Stimulated activated CD8-positive, alpha-beta memory T cell treated with anti-CD3 and anti-CD28 coated beads, Interleukin-2, amount 100 ng/mL, for 1 hour (primary cell): ENCODE data around the gene MORC1.
A peak's percentile ranks its signal among the peaks of the same experiment; 100 is the strongest.

Experiments used
- DNase-seq, 2 donors: peaks; one replicate each; pipeline ENCODE4 v3.0.0-alpha.2; 2020; ENCODE audit warnings: low read depth in 2 of 2

The MORC1 gene

DNA sequence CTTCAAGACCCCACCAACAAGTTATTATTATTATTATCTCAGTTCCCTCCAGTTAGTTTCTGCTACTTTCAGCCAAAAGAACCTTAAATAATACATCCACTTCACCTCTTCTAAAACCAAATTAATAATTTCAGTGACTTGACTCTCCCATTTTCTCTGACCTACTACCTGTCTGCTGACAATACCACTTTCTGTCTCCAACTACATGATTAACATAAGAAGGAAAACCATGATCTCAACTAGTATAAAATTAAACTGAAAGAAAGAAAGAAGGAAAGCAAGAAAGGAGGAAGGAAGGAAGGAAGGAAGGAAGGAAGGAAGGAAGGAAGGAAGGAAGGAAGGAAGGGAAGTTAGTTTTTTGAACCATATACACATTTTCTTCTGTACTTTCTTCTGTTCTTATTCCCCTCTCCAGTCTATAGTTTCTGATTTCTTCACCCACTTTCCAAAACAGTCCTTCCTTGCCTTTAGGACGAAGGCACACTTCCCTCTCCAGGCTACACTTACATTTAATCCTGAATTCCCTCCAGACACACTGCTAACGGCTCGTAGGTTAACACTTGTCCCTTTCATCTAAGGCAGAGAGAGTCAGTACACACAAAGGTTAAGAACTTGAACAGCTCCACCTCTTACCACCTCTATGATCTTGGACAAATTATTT, 84.8 kb downstream of the MORC1 start:
- DNase-seq: no peak

DNA sequence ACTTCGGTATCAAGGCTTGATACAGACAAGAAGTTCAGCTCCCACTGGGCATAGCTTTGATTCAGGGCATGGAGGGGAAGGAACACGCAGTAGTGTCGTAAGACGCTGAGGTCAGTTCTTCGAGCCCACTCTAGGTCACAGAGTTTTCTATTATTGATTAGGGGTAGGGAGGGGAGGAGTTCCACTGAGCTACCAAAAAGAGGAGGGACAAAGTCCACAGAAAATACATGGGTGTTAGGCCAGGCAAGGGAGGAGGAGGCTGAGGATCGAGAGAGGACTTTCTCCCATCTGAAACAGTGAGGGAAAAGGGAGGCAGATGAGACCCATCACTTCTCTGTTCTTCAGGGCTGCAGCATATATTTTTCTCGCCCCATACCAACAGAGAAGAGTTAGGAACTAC, 89.2 kb downstream of the MORC1 start:
- DNase-seq: no peak

GRCh38 chr3:109026821-109027220, 91.1 kb downstream of the MORC1 start:
- DNase-seq: no peak

DNA sequence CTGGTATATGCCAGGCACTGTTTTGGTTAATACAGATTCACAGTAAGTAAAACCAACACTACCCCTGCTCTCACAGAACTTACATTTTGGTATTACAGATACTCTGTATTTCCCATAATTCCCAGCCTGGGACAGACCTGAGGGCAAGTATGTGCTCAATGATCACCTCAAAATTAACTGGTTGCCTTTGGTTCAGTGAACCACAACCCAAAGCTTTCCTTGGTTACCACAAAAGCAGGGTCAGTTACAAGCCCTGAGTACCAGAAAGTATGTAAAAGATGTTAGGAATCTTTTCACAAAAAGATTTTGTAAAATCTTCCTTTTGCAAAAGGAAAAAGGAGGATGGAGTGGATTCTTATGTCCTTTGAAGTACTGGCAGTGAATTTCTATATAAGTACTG, 92.0 kb downstream of the MORC1 start:
- DNase-seq: no peak

DNA sequence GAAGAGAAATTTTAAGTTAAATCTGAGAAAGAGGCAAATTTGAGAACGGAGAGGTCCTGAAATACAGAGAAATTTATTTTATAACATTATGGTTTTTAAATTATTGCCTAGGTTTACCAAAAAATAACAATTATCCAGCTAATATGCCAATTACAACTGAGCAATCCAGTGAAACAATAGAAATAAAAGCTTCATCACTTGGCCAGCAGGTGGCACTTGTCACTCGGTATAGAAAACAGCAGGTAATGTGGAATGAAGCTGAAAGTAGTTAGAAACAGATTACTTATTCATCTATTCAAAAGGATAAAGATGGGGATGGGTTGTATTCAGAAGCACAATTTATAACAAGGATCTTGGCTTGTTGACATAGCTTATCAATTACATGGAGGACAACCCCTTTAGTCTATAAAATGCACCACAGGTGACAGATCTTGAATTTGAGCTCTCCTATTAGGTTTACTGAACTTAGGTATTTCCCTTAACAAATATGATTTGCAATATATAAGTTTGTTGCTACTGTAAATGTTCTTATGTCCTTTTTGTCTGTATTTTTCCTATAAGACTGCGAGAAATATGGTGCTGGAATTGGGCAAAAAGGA, 94.2 kb downstream of the MORC1 start:
- DNase-seq: peak in 1 of 2 donors; percentile 12

- no peak for DNase-seq
Measured at GRCh38 chr3:109023167-109023566, 94.8 kb downstream of the MORC1 start.

GRCh38 chr3:109021556-109021955, 96.4 kb downstream of the MORC1 start:
- no peak for DNase-seq

DNA sequence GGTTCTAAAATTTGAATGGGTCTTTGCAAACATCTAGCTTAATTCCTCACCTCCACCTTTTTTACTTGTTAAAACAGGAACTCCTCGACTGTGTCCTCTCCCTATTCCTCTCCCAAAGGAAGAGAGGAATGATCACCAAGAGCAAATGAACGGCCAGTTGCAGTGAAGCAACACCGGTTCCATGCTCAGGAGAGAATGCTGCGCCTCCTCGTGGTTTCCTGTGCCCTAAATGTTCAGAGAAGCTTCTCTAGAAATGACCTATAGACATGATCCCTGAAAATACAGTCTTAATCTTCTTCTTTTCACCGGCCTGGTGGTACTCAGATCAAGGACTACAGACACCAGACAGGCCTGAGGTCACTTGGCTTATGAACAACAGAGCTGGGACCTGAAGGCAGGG, 99.1 kb downstream of the MORC1 start:
- no peak for DNase-seq

DNA sequence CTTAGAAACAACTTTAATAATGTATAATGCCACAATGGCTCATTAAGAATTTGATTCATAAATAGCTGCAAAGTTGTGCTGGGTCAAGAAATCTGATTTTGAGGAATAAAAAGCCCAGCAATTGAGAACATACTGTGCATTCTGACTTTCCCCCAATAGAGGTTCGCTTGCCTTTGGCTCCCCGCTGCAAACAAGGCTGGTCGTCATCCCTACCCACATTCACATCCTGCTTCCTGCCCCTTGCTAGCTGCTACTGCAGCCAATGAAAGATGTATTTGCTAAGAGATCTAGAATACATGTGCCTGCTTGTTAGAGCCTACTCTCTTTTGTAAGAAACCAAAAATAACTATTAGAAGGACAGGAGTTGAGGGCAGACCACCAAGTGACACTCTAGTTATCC, 112.5 kb downstream of the MORC1 start:
- DNase-seq: no peak

DNA sequence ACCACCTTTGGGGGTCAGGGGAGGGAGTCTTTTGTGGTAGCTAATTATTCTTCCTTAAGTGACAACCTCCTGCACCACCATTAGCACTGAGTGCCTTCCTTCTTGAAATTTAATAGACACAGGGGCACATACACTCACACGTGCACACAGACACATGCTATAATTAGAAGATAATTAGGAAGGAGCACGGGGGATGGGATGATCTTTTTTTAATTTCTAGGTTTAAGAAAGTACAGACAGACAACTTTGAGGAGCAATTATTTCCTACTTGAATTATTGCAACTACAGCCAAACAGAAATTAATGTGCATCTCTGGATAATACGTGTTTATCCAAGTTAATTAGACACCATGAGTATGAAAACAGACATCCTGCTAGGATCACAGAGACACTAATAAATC, 119.5 kb downstream of the MORC1 start:
- no peak for DNase-seq

GRCh38 chr3:108985844-108986243, 132.1 kb downstream of the MORC1 start:
- DNase-seq: no peak

DNA sequence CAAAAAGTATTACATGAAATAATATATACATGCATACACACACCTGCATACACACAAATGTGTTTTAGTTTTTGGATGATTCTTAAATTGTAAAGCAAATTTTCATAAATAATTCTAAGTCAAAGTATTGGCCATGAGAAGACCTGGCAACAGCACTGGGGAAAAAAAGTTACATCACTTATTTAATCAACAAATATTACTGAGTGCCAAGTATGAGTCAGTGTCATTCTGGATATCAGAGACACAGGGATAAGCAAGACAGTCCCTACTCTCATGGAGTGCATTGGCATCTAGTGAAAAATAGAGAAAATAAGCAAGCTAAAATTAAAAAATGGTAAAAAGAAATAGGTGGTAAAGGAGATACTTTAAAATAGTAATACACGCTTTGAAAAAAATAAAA, 134.9 kb downstream of the MORC1 start:
- no peak for DNase-seq

GRCh38 chr3:108976058-108976457, 141.9 kb downstream of the MORC1 start:
- DNase-seq: no peak

GRCh38 chr3:108973019-108973418, 144.9 kb downstream of the MORC1 start:
- no peak for DNase-seq

- no peak for DNase-seq
Measured at GRCh38 chr3:108972482-108972881, 145.5 kb downstream of the MORC1 start.

DNA sequence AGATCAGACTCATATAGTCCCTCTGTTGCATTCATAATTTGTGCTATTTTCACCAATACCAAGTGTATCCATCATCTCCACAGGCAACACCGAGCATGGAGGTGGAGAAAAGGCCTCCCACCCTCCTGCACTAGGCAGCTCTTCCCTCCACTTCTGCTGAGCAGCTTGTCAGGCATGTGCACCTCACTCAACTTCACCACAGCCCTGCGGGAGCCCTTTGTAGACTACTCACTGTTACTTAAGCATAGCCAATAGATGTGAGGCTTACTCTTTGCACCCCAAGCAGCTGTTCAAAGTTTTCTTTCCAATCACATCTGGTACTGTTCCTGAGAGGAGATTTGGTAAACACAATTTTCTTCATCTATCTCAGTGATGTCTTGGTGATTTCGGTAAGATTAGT, 147.4 kb downstream of the MORC1 start:
- no peak for DNase-seq

- DNase-seq: no peak
Measured at GRCh38 chr3:108966773-108967172, 151.2 kb downstream of the MORC1 start.

DNA sequence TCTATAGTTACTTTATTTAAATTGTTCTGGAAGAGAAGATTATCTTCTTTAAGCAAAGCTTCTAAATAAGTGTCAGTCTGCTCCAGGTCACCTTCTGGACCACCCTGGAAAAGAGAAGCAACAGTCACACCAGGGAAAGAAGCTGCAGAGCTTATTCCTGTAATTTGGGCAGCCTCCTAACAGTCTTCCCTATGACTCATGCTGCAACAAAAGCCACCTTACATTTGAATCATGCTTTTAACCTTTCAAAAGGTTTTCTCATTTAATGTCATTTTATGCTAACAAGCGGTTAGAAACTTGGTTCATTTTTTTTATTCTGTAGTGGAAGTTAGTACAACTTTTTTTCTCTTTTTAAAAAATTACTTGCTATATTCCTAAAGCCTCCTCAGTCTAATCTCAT, 158.9 kb downstream of the MORC1 start:
- no peak for DNase-seq

GRCh38 chr3:108953700-108954099, 164.2 kb downstream of the MORC1 start, which contains the start of gene GUCA1C:
GUCA1C (minus strand) TSS chr3:108953879; CDS start chr3:108953762, 117 bp downstream.
- no peak for DNase-seq

- DNase-seq: no peak
Measured at GRCh38 chr3:108953210-108953609, 164.7 kb downstream of the MORC1 start.

DNA sequence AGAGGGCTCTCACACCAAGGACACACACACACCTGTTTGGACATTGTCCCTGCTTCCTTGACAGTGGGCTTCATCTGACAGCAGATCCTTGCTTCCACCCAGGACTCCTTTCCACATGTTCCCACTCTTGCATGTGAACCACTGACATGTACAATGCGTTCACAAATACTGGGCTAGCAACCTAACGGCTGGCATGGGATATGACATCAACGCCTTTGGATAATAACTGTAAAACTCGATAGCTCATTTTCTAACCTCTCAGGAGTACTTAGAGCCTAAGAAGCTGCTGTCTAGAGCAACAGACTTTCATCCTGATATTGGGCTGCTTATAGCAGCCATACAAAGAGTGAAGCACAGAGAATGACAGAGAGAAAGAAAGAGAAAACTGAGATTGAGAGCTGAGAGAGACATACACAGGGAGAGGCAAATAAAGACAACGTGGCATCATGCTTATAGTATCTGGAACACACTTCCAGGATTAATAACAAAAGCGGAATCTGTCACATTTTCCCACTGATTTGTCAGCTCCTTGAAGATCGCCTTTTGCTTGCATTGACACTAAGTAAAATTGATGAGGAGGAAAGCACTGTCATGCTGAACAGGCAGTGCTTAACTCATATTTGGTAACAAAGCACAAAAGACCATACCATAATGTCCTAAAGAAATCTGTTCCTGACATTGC, 166.0 kb downstream of the MORC1 start:
- DNase-seq: no peak

DNA sequence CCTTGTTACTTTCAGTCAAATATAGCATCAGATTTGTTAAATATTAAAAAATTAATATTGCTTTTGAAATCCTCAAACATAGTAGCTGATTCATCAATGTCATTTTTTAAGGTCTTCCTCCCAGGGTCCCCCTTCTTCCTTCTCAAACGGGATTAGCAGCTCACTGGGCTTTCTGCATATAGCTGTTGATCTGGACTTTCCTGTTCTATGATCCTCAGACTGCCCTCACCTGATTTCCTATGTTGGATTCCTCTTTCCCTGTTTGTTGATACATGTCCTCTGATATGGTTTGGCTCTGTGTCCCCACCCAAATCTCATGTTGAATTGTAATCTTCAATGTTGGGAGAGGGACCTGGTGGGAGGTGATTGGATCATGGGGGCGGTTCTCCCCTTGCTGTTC, 170.1 kb downstream of the MORC1 start:
- DNase-seq: no peak
